KBM-7 (cell line): ENCODE results near the gene MITF.

ENCODE experiments used
- DNase-seq: peaks from one replicate; pipeline ENCODE4 v3.0.0-alpha.2; 2015
- in situ Hi-C: fragments of 300-500 bp; cut with MboI; formaldehyde crosslinking; loops from 2 replicates; pipeline ENCODE4 v1.14.3; 2020; ENCODE audit warnings: low sequenced_read_pairs, low pct_unique_long_range_greater_than_20kb, mixed read lengths

Gene MITF

GRCh38 chr3:69926385-69926784 lies 187.1 kb downstream of the MITF start:
- in situ Hi-C loops, result no loop called here
- DNase-seq, result no peak

GRCh38 chr3:69927571-69927970 lies 188.3 kb downstream of the MITF start:
- in situ Hi-C loops, result no loop called here
- no peak for DNase-seq

GRCh38 chr3:69929019-69929418 lies 189.8 kb downstream of the MITF start:
- DNase-seq, result no peak
- in situ Hi-C loops, result no loop called here

- in situ Hi-C loops, result no loop called here
- no peak for DNase-seq
Observed at GRCh38 chr3:69930564-69930963, 191.3 kb downstream of the MITF start.

- in situ Hi-C loops, result no loop called here
- DNase-seq, result no peak
Observed at GRCh38 chr3:69932087-69932486, 192.8 kb downstream of the MITF start.

DNA sequence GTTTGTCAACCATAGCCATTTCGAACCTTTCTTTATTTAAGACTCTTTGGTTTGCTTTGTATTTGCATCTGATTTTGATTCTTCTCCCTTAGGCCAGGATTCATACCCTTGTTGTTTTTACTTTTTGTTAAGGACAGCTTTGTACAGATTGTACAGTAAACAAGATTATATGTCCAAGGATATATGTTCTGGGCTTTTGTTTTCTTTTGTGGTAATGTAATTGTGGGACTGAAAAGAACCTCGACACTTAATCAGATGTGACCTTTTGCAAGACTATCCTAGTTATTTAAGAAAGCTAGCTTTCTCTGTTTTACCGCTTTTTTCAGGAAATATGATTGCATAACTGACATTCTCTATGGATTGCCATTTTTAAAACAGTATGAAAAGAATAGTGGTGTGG lies 193.2 kb downstream of the MITF start:
- no peak for DNase-seq
- in situ Hi-C loops, result no loop called here

- in situ Hi-C loops, result no loop called here
- no peak for DNase-seq
Observed at GRCh38 chr3:69934398-69934797, 195.1 kb downstream of the MITF start.

GRCh38 chr3:69936266-69936665 lies 197.0 kb downstream of the MITF start:
- DNase-seq, result no peak
- in situ Hi-C loops, result no loop called here

DNA sequence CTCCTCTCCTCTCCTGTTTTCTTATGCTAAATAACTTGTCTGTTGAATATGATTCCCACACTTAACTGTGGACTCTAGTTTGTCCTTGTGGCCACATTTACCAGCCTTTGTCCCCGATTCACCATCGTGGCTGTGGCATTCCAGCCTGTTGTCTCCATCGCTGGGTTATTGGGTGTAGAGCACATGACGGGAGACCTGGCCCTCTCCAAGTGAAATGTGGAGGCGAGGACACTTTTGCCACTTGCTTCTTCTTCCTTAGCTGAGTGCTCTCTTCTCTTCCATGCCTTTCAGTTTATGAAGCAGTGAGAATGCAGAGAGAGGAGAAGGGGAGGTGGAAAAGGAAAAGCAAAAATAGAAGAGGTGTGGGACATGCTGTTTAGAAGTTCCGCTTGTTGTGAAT lies 198.8 kb downstream of the MITF start:
- no peak for DNase-seq
- in situ Hi-C loops, result no loop called here

GRCh38 chr3:69938931-69939330 lies 199.7 kb downstream of the MITF start:
- in situ Hi-C loops, result no loop called here
- DNase-seq, result no peak

GRCh38 chr3:69941037-69941436 lies 201.8 kb downstream of the MITF start:
- in situ Hi-C loops, result no loop called here
- DNase-seq, result no peak

DNA sequence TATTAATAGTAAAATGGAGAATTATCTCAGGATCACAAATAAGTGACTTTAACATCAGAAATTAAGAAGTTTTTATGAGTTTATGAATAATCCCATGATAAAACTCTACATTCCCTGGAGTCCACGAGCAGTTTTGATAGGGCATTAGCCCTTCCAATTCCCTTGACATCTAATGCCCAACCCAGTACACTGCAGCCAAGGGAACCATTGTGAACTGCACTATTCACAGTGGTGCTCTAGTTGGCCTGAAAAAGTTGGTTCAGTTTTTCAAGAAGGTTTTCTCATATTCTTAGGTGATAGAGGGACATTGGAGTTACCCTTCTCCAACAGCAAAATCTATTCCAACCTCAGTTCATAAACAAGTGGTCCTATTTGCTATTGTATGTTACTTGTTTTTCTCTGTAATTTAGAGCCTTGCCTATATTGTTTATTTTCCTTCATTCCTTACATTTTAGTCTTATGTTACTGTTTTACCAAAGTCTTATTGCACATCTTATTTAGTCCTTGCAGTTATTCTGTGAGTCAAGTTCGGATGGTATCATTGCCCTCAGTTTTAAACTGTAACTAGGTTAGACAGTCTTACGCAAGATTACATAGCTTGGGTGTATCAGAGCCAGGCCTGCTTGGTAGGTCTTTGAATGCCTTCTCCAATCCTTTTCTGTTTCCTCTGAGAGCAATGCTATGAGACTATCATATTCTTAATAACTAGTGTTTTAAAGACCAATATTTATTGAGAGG lies 202.3 kb downstream of the MITF start:
- no peak for DNase-seq
- in situ Hi-C loops, result no loop called here

GRCh38 chr3:69944931-69945493 lies 205.7 kb downstream of the MITF start:
- in situ Hi-C loops, result no loop called here
- DNase-seq, result no peak

GRCh38 chr3:69948246-69948862 lies 209.1 kb downstream of the MITF start:
- DNase-seq, result peak; percentile 35

GRCh38 chr3:69951616-69952015 lies 212.4 kb downstream of the MITF start:
- in situ Hi-C loops, result no loop called here
- no peak for DNase-seq

More at GRCh38 chr3:69948246-69948862, 209.1 kb downstream of the MITF start:
- in situ Hi-C loops, result no loop called here

- DNase-seq, result no peak
- in situ Hi-C loops, result no loop called here
Observed at GRCh38 chr3:69959581-69959980, 220.3 kb downstream of the MITF start.

- DNase-seq, result no peak
- in situ Hi-C loops, result no loop called here
Observed at GRCh38 chr3:69961706-69962439, 222.6 kb downstream of the MITF start.

- in situ Hi-C loops, result no loop called here
Observed at GRCh38 chr3:69963643-69964042, 224.4 kb downstream of the MITF start.

GRCh38 chr3:69967156-69967555 lies 227.9 kb downstream of the MITF start:
- in situ Hi-C loops, result no loop called here
- no peak for DNase-seq

More at GRCh38 chr3:69963643-69964042, 224.4 kb downstream of the MITF start:
- no peak for DNase-seq

- in situ Hi-C loops, result no loop called here
- no peak for DNase-seq
Observed at GRCh38 chr3:69970827-69971226, 231.6 kb downstream of the MITF start.
